NOMO-1 treated with dmso at 0.1 percent for 144 hours (cell line): ENCODE results near the gene ZNF157.

Source experiments
- DNase-seq: peaks from one replicate; lab custom pipeline; 2025; ENCODE audit not compliant: unreplicated experiment; lab: John Stamatoyannopoulos, UW

Gene ZNF157

DNA sequence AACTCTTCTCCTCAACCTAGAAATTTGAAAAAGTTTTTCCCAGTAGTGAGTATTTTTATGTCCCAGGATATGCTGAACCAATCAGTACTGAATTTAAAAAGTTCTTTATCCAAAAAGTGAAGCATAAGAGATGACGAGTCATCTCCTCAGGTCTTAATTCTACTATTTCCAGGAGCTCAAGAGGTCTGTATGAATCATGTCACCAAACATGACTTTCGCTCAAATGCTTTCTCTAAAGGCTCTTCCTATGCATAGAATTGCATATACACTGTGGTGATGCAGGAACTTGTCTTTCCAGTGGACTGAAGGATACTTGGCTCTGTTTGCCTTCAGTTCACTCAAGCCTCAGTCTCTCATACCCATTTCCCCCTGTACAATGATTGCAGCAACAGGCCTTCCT lies 76.6 kb downstream of the ZNF157 start:
- DNase-seq: no peak

DNA sequence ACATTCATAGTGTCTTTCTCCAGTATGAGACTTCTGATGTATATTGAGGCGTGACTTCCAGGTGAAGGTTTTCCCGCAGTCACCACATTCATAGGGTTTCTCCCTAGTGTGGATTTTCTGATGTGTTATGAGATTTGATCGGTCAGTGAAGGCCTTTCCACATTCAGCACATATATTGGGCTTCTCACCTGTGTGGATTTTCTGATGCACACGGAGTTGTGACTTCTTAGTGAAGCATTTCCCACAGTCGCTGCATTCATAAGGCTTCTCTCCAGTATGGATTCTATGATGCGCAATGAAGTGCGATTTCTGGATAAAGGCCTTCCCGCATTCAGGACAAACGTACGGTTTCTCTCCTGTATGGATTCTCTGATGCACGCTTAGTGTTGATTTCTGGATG lies 77.2 kb downstream of the ZNF157 start:
- DNase-seq: no peak

DNA sequence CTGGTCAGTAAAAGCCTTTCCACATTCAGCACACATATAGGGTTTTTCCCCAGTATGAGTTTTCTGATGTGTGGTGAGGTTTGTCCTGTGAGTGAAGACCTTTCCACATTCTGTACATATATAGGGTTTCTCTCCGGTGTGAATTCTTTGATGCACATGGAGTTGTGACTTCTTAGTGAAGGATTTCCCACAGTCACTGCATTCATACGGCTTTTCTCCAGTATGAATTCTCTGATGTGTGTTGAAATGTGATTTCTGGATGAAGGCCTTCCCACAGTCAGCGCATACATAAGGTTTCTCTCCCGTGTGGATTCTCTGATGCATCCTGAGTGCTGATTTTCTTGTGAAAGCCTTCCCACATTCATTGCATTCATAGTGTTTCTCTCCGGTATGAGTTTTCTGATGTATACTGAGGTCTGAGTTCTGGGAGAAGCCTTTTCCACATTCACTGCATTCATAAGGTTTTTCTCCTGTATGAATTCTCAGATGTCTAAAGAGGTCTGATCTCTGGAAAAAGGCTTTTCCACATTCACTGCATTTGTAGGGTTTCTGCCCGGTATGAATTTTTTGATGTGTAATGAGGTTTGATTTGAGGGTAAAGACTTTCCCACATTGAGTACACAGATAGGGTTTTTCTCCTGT lies 77.9 kb downstream of the ZNF157 start:
- no peak for DNase-seq

DNA sequence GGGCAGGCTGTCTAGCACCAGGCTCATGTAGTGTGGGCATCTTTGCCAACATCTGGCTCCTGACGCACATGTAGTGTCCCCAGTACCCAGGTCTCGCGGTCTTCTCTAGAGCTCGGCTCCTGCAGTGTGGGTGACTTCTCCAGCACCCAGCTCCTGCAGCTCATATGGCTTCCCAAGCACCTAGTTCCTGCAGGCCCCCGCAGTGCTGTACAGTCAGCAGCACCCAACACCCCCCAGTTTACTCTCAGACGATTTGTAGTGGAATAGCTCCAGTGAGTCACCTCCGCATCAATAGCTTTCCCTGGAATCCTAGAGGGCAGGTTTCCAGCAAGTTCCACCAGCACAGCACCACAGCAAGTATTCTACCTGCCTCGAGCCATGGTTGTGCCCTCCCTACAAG lies 81.7 kb downstream of the ZNF157 start:
- DNase-seq: no peak

DNA sequence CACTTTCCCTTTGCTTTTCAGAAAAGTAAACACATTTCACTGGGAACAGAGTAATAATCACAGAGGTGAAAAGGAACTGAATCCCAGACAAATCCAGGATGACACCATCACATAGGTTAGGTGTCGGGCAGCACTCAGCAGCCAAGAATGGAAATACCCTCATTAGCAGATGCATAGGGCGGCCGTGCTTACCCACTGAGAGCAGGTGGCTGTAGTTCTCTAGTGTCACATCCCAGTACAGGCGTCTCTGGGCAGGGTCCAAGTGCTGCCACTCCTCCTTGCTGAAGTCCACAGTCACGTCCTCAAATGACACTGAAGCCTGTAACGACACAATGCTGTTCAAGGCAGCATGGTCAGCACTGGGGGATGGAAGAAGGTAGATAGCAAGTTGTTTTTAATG lies 85.7 kb downstream of the ZNF157 start:
- no peak for DNase-seq

DNA sequence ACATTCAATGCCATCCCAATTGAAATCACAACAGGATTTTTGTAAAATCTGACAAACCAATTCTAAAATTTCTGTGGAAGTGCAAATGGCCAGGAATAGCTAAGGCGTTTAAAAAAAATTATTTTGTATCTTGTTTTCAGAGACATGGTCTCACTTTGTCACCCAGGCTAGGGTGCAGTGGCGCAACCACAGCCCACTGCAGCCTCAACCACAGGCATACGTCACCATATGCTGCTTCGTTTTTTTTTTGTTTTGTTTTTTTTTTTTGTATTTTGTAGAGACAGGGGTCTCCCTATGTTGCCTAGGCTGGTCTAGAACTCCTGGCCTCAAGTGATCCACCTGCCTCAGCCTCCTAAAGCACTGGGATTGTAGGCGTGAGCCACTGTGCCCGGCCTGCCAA lies 88.2 kb downstream of the ZNF157 start:
- no peak for DNase-seq

DNA sequence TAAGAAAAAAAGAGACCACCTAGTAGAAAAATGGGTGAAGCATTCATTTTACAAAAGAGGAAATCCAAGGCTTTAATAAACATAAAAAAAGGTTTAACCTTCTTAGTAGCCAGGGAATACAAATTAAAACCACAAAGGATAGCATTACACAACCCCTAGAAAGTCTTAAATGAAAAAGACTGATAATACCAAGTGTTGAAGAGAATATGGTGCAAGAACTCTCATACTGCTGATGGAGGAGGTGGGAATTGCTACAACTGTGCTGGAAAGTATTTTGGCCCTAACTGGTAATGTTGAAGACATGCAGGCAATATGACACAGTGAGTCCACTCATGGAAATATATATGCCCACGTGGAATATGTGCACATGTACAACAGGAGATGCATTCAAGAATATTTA lies 90.2 kb downstream of the ZNF157 start:
- DNase-seq: no peak
